Stimulated activated CD8-positive, alpha-beta memory T cell treated with anti-CD3 and anti-CD28 coated beads, Interleukin-7, amount 100 ng/mL, for 24 hours (primary cell): Measurements from ENCODE around the gene TULP3.
"Not testable (repeated sequence)": the region's sequence is repeated elsewhere in the genome, so short reads cannot be mapped to it uniquely, and the experiment has no call there.

Experiments used
- DNase-seq: peaks from one replicate; pipeline ENCODE4 v3.0.0-alpha.2; 2020; ENCODE audit warnings: low read depth

TULP3 gene

GRCh38 chr12:2890388-2891239, at the start of gene TULP3:
Gene TULP3, plus strand, starts transcription at chr12:2890891. Its CDS starts 57 bp downstream, at chr12:2890948.
- DNase-seq: peak; percentile 96

- no peak for DNase-seq
Measured at GRCh38 chr12:2841056-2841650, 49.5 kb upstream of the TULP3 start.

GRCh38 chr12:2842948-2843347, 47.7 kb upstream of the TULP3 start:
- DNase-seq: no peak

- DNase-seq: no peak
Measured at GRCh38 chr12:2844786-2845185, 45.9 kb upstream of the TULP3 start.

GRCh38 chr12:2845280-2845679, 45.4 kb upstream of the TULP3 start:
- DNase-seq: no peak

- DNase-seq: no peak
Measured at GRCh38 chr12:2851931-2852330, 38.8 kb upstream of the TULP3 start.

- DNase-seq: peak; percentile 21
Measured at GRCh38 chr12:2853626-2854025, 37.1 kb upstream of the TULP3 start.

GRCh38 chr12:2854669-2855453, 35.8 kb upstream of the TULP3 start:
- no peak for DNase-seq

GRCh38 chr12:2855546-2855945, 35.1 kb upstream of the TULP3 start:
- no peak for DNase-seq

- DNase-seq: no peak
Measured at GRCh38 chr12:2856051-2856450, 34.6 kb upstream of the TULP3 start.

- DNase-seq: no peak
Measured at GRCh38 chr12:2857021-2857431, 33.7 kb upstream of the TULP3 start, which contains the start of gene TEX52. Gene TEX52, minus strand, starts transcription at chr12:2857039. Its CDS starts 13 bp downstream, at chr12:2857026.

- no peak for DNase-seq
Measured at GRCh38 chr12:2857576-2857975, 33.1 kb upstream of the TULP3 start.

- DNase-seq: no peak
Measured at GRCh38 chr12:2858334-2858733, 32.4 kb upstream of the TULP3 start.

- no peak for DNase-seq
Measured at GRCh38 chr12:2858944-2859421, 31.7 kb upstream of the TULP3 start.

GRCh38 chr12:2860170-2860569, 30.5 kb upstream of the TULP3 start:
- no peak for DNase-seq

- no peak for DNase-seq
Measured at GRCh38 chr12:2862876-2863275, 27.8 kb upstream of the TULP3 start.

GRCh38 chr12:2863402-2863801, 27.3 kb upstream of the TULP3 start:
- not testable (repeated sequence) for DNase-seq

GRCh38 chr12:2864198-2864597, 26.5 kb upstream of the TULP3 start:
- no peak for DNase-seq

- not testable (repeated sequence) for DNase-seq
Measured at GRCh38 chr12:2868986-2869632, 21.6 kb upstream of the TULP3 start.

GRCh38 chr12:2876431-2877046, 14.2 kb upstream of the TULP3 start:
- DNase-seq: no peak
